Kidney (tissue), 14 donors: ENCODE results near the gene TNFRSF17. TPM values are rescaled to one million over a fixed set of nuclear protein-coding genes. Genes with fewer than 3 reads are reported as not detected.
A peak's percentile ranks its signal among the peaks of the same experiment; 100 is the strongest.

Experiments
- DNase-seq, 5 donors: peaks; one replicate each; pipeline ENCODE4 v3.0.0-alpha.2; 2013 to 2020
- FAIRE-seq: peaks from 2 replicates; lab custom pipeline; 2012; peaks lifted over from hg19 to GRCh38; lab: Jason Lieb, UNC
- H3K27ac ChIP-seq, 2 donors: one replicate each; pipeline ENCODE4 v1.7.0; 2013; ENCODE audit warnings: low read depth in 2 of 2, low read length in 2 of 2, inconsistent platforms in 1 of 2
- H3K27me3 ChIP-seq: one replicate; pipeline ENCODE4 v1.7.1; 2013; ENCODE audit warnings: low read length, inconsistent platforms; ENCODE audit not compliant: control insufficient read depth, insufficient read depth
- H3K36me3 ChIP-seq, 3 donors: one replicate each; pipeline versions ENCODE4 v1.7.0 to v1.7.1; 2013; ENCODE audit warnings: low read length in 3 of 3, control low read depth in 1 of 3, inconsistent platforms in 1 of 3; ENCODE audit not compliant: insufficient read depth in 3 of 3, control insufficient read depth in 2 of 3
- H3K4me1 ChIP-seq, 3 donors: one replicate each; pipeline versions ENCODE4 v1.7.0 to v1.7.1; 2013; ENCODE audit warnings: low read length in 3 of 3, inconsistent platforms in 1 of 3, low read depth in 1 of 3; ENCODE audit not compliant: control insufficient read depth in 2 of 3, insufficient read depth in 2 of 3
- H3K4me3 ChIP-seq, 3 donors: one replicate each; pipeline versions ENCODE4 v1.7.0 to v1.8.1; 2013; ENCODE audit warnings: low read length in 3 of 3, control low read depth in 1 of 3, inconsistent platforms in 1 of 3
- H3K9ac ChIP-seq, 3 donors: one replicate each; pipeline versions ENCODE4 v1.7.0 to v1.7.1; 2013; ENCODE audit warnings: low read length in 3 of 3, control low read depth in 1 of 3, inconsistent platforms in 1 of 3
- H3K9me3 ChIP-seq, 3 donors: one replicate each; pipeline versions ENCODE4 v1.7.0 to v1.7.1; 2013; ENCODE audit warnings: low read length in 3 of 3, control low read depth in 1 of 3, inconsistent platforms in 1 of 3; ENCODE audit not compliant: control insufficient read depth in 2 of 3, insufficient read depth in 1 of 3
- CTCF ChIP-seq: IDR thresholded peaks from 3 replicates; pipeline ENCODE4 v1.5.1; 2012; ENCODE audit warnings: mild to moderate bottlenecking, moderate library complexity, borderline replicate concordance; ENCODE audit not compliant: insufficient read depth; ENCODE audit errors: extremely low read depth
- intact Hi-C: fragments of 100-400 bp; cut with DNase I; formaldehyde crosslinking; loops from one replicate; pipeline ENCODE4 v1.11.1; 2022
- polyA plus RNA-seq: library from polyadenylated mRNA; stranded (reverse); fragments of 350-450 nt; fragmentation: Illumina TruSeq; extraction: RNeasy Lipid Tissue Mini Kit (QIAGEN cat#74804); gene quantifications from one replicate; pipeline ENCODE4 v1.2.3, GENCODE V29; 2014; ENCODE audit warnings: low read depth, low replicate concordance; ENCODE audit not compliant: insufficient read depth
- total RNA-seq: library from RNA; stranded (reverse); fragmentation: NEBNext Ultra II Directional; extraction: Animal tissue kit (Norgen Biotek cat#: 25700); gene quantifications from one replicate; pipeline ENCODE4 v1.2.1, GENCODE V29; 2021
- donor health status: control.
- donor health status: control.
- donor health status: control.
- donor health status: control.
- donor health status: control.
- donor health status: DM: yes; HTN: yes; CAD: no.
- donor health status: Normal renal cell carcinoma (clear cell type).

Gene TNFRSF17
- total and polyA plus RNA-seq, 2 donors from 2014 or later = 3.0 TPM; not detected in 1

DNA sequence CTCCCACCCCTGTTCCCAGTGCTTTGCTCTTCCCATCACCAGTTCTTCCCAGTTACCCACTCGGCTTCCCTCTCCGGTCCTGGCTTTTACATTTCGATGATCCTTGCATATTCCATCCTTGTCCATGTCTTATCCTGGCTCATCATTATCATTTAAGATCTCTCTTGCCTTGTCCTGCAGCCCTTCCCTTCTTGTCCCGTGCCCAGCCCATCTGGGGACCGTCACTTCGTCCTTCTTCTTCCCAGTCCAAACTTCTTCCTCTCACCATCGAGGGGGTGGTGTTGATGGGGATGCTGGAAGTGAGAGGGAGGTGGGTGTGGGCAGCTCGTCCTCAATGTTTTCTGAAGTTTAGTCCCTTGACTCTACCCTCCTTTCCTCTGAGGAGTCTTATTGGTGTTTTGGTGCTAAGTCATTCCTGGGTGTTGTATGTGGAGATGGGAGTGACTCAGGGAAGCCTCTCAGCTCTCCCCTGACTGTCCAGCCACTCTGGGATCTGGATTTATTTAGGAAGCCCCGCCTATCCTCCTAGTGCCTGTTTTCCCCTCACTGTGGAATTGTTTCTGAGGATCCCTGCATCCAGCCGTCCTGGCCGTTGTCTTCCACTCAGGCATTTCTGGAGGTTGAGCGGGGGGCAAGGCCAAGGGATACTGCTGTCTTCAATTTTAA is 12.5 kb downstream of the TNFRSF17 start:
- intact Hi-C loops = no loop called here
- Histone ChIP-seq H3K36me3 (peaks cover 0 to 4% (median 0%) of the 10 kb centered on the region in 3 donors), H3K27me3 (no peaks in the 10 kb centered on the region), H3K4me3 (peak overlapping the region; percentile 78 to 96 (median 85)), H3K4me1 (peaks cover 0 to 20% (median 9%) of the 10 kb centered on the region in 3 donors), H3K9ac (peak overlapping the region; percentile 65 to 97 (median 92)), H3K27ac (peak overlapping the region; percentile 73 to 88), H3K9me3 (no peaks in the 10 kb centered on the region)
- DNase-seq (peak in 1 of 5 donors; percentile 22), FAIRE-seq (no peak)
- TF ChIP-seq CTCF = no peak

DNA sequence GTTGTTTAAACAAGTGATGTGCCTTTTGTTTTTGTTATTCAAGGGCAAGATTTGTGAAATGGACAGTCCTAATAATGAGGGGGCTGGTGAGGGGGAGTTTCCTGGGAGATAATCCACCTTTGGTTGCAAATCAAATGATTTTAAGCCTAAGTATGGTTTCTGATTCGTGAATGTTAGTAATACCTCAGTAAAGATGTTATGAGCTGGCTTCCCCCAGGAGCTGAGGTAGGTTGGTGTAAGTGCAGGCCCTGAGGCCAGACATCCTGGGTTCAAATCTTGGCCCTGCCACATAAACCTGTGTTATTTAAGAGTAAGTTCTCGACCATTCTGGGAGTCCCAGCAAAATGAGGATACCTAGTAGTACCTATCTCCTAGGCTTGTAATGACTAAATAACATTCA is 13.1 kb downstream of the TNFRSF17 start:
- H3K27me3 ChIP-seq = no peaks in the 10 kb centered on the region
- DNase-seq (no peak), FAIRE-seq (no peak)
- intact Hi-C loops = no loop called here
- peak overlapping the region in 2 of 3 donors; percentile 85 to 96 for H3K4me3 ChIP-seq
- peaks cover 0 to 4% (median 0%) of the 10 kb centered on the region in 3 donors for H3K36me3 ChIP-seq
- TF ChIP-seq CTCF = no peak
- peak overlapping the region in 2 of 3 donors; percentile 92 to 97 for H3K9ac ChIP-seq
- H3K4me1 ChIP-seq = peaks cover 0 to 20% (median 9%) of the 10 kb centered on the region in 3 donors
- H3K27ac ChIP-seq = peak overlapping the region; percentile 73 to 88
- H3K9me3 ChIP-seq = no peaks in the 10 kb centered on the region

DNA sequence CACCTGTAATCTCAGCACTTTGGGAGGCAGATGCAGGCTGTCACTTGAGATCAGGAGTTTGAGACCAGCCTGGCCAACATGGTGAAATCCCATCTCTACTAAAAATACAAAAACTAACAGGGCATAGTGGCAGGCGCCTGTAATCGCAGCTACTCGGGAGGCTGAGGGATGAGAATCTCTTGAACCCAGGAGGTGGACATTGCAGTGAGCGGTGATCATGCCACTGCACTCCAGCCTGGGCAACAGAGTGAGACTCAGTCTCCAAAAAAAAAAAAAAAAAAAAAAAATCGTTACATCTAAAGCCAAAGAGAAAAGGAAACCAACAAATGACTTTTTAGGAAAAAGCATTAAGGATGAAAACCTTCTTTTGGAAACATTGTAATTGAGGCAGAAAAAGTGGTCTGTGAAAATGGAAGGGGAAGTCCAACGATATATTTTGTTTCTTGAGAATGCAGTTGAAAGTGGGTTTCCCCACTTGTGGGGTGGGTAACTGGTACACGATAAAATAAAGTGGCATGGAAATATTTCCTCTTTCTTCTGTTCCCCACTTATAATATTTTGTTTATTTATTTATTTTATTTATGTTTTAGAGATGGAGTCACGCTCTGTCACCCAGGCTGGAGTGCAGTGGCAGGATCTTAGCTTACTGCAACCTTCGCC is 14.1 kb downstream of the TNFRSF17 start:
- intact Hi-C loops = no loop called here
- peaks cover 0 to 25% (median 9%) of the 10 kb centered on the region in 3 donors for H3K4me1 ChIP-seq
- FAIRE-seq = no peak
- no peak overlapping the region for H3K27ac ChIP-seq
- no peak overlapping the region for H3K4me3 ChIP-seq
- no peak for DNase-seq
- H3K36me3 ChIP-seq = no peaks in the 10 kb centered on the region
- no peaks in the 10 kb centered on the region for H3K9me3 ChIP-seq
- H3K27me3 ChIP-seq = no peaks in the 10 kb centered on the region
- no peak for TF ChIP-seq CTCF
- no peak overlapping the region for H3K9ac ChIP-seq
